Calu3 (cell line): ENCODE results near the gene PPP1R13B. TPM values are rescaled to one million over a fixed set of nuclear protein-coding genes. Genes with fewer than 3 reads are reported as not detected.

Experiments used
- BruUV-seq: library from RNA; stranded (reverse); fragments of 400-500 nt; replicated peaks from 2 replicates; lab custom pipeline; 2021; lab: Mats Ljungman, UMichigan
- CTCF ChIA-PET: fragments of 300-600 bp; sonication (Branson Sonifier 250); formaldehyde crosslinking; loops from one replicate; lab custom pipeline; 2022; ENCODE audit warnings: antibody characterized with exemption; lab: Charles Lee
- DNase-seq: peaks from one replicate; pipeline ENCODE4 v3.0.0; 2022
- H3K27ac Mint-ChIP-seq: one replicate; pipeline ENCODE4 v1.8.0; 2022; ENCODE audit warnings: mixed read lengths; ENCODE audit not compliant: unreplicated experiment
- H3K27me3 Mint-ChIP-seq: one replicate; pipeline ENCODE4 v1.8.0; 2022; ENCODE audit warnings: mixed read lengths; ENCODE audit not compliant: unreplicated experiment
- H3K36me3 Mint-ChIP-seq: one replicate; pipeline ENCODE4 v1.8.0; 2022; ENCODE audit warnings: mild to moderate bottlenecking, moderate library complexity, mixed read lengths; ENCODE audit not compliant: insufficient read depth, unreplicated experiment
- H3K4me1 Mint-ChIP-seq: one replicate; pipeline ENCODE4 v1.8.0; 2022; ENCODE audit warnings: mild to moderate bottlenecking, low read depth, mixed read lengths; ENCODE audit not compliant: unreplicated experiment
- H3K4me3 Mint-ChIP-seq: one replicate; pipeline ENCODE4 v1.8.0; 2022; ENCODE audit warnings: mild to moderate bottlenecking, low read depth, moderate library complexity, mixed read lengths; ENCODE audit not compliant: unreplicated experiment
- H3K9me3 Mint-ChIP-seq: one replicate; pipeline ENCODE4 v1.8.0; 2022; ENCODE audit warnings: low read depth, mixed read lengths; ENCODE audit not compliant: unreplicated experiment
- intact Hi-C: fragments of 100-400 bp; cut with micrococcal nuclease; formaldehyde crosslinking; loops from one replicate; pipeline ENCODE4 v1.10.0; 2022; ENCODE audit not compliant: unreplicated experiment
- total RNA-seq: library from RNA; stranded (reverse); gene quantifications from 2 replicates; pipeline ENCODE4 v1.2.3, GENCODE V29; 2022
- TF ChIP-seq, protein P1 (sequence below): fragments of 200-600 bp; IDR thresholded peaks from one replicate; pipeline ENCODE4 v1.8.0; 2022; ENCODE audit warnings: antibody characterized with exemption; ENCODE audit not compliant: unreplicated experiment

The PPP1R13B gene
- total RNA-seq, 1 experiment from 2014 or later, result 27.7 TPM

DNA sequence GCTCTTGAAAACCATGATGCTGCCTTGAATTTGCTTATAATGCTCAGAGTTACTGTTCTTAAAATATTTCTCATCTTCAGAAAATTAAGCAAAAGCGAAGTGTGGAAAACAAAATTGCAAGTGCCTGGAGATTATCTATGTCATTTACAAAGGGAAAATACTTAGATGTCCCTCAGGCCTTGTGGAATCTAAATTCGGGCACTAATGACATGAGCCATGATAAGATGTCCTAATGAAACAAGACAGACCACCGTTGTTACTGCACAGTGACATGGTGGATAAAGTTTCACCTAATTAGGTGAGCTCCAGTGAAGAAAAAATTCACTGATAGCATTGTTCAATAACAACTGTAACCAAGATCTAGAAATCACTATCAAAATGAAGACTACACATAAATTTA, 30.4 kb downstream of the PPP1R13B start:
- CTCF ChIA-PET, result interaction anchor here (1.4 kb wide), 1 partner anchor 8 kb away, joined by 4 read pairs; no protein-coding TSS in a partner anchor
- Mint-ChIP-seq H3K9me3 (peaks cover 2% of the 10 kb centered on the region), H3K36me3 (no peaks in the 10 kb centered on the region), H3K27ac (no peak overlapping the region), H3K4me3 (no peak overlapping the region), H3K27me3 (no peaks in the 10 kb centered on the region), H3K4me1 (peaks cover 22% of the 10 kb centered on the region)
- TF ChIP-seq, protein P1, sequence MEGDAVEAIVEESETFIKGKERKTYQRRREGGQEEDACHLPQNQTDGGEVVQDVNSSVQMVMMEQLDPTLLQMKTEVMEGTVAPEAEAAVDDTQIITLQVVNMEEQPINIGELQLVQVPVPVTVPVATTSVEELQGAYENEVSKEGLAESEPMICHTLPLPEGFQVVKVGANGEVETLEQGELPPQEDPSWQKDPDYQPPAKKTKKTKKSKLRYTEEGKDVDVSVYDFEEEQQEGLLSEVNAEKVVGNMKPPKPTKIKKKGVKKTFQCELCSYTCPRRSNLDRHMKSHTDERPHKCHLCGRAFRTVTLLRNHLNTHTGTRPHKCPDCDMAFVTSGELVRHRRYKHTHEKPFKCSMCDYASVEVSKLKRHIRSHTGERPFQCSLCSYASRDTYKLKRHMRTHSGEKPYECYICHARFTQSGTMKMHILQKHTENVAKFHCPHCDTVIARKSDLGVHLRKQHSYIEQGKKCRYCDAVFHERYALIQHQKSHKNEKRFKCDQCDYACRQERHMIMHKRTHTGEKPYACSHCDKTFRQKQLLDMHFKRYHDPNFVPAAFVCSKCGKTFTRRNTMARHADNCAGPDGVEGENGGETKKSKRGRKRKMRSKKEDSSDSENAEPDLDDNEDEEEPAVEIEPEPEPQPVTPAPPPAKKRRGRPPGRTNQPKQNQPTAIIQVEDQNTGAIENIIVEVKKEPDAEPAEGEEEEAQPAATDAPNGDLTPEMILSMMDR, result no peak
- DNase-seq, result no peak
- BruUV-seq, result no TSS peak
- intact Hi-C loops, result no loop called here

DNA sequence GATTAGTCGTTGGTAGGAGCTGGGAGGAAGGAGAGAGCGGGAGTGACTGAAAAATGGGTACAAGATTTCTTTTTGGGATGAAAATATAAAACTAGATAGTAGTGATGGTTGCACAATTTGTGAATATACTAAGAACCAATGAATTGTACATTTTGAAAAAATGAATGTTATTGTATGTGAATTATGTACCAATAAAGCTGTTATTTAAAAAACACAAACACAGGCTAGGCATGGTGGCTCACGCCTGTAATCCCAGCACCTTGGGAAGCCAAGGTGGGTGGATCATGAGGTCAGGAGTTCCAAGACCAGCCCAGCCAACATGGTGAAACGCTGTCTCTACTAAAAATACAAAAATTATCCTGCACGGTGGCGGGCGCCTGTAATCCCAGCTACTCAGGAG, 32.1 kb downstream of the PPP1R13B start:
- Mint-ChIP-seq H3K36me3 (no peaks in the 10 kb centered on the region), H3K27me3 (no peaks in the 10 kb centered on the region), H3K4me1 (peaks cover 18% of the 10 kb centered on the region), H3K27ac (no peak overlapping the region), H3K4me3 (no peak overlapping the region), H3K9me3 (peaks cover 2% of the 10 kb centered on the region)
- TF ChIP-seq, protein P1, result no peak
- intact Hi-C loops, result no loop called here
- BruUV-seq, result no TSS peak
- DNase-seq, result no peak
- CTCF ChIA-PET, result no interaction called here

DNA sequence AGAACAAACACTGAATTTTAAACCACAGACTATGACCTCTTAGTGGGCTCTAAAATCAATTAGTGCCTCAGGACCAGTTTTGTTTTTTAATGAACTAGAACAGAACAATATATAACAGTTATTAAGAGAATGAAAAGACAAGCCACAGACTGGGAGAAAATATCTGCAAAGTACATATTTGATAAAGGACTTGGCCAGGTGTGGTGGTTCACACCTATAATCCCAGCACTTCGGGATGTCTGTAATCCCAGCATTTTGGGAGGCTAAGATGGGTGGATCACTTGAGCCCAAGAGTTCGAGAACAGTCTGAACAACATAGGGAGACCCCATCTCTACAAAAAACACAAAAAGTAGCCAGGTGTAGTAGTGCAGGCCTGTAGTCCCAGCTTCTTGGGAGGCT, 36.2 kb downstream of the PPP1R13B start:
- DNase-seq, result no peak
- H3K4me1 Mint-ChIP-seq, result no peaks in the 10 kb centered on the region
- no peaks in the 10 kb centered on the region for H3K27me3 Mint-ChIP-seq
- CTCF ChIA-PET, result interaction anchor here (0.7 kb wide), 2 partner anchors 176 to 239 kb away, joined by 3 to 4 read pairs; no protein-coding TSS in a partner anchor
- H3K36me3 Mint-ChIP-seq, result no peaks in the 10 kb centered on the region
- H3K4me3 Mint-ChIP-seq, result no peak overlapping the region
- intact Hi-C loops, result no loop called here
- H3K9me3 Mint-ChIP-seq, result peaks cover 2% of the 10 kb centered on the region
- TF ChIP-seq, protein P1, result no peak
- H3K27ac Mint-ChIP-seq, result no peak overlapping the region
- no TSS peak for BruUV-seq

DNA sequence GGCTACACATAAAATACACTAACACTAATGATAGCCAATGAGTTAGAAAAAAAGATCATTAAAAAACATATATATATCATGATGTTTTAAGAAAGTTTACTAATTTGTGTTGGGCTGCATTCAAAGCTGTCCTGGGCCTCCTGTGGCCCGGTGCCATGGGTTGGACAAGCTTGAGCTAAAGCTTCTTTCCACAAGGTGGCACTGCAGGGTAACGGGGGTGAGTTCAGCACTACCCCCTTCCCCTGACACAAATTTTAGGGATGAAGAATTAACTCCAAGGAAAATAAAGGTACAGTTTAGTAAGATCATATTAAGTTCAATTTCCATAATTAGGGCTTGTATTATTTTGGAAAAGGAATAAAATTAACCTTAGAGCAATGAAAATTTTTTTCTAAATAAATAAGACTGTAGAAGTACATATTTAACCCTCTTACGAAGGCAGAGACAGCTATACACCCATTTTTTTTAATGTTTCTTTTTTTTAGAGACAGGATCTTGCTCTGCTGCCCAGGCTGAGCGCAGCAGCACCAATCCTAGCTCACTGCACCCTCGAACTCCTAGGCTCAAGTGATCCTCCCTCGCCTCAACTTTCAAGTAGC, 38.9 kb downstream of the PPP1R13B start:
- CTCF ChIA-PET, result interaction anchor here (0.6 to 1.6 kb wide), 15 partner anchors 9 to 269 kb away, joined by 3 to 23 read pairs (median 6); no protein-coding TSS in a partner anchor
- Mint-ChIP-seq H3K4me3 (no peak overlapping the region), H3K36me3 (no peaks in the 10 kb centered on the region), H3K27ac (no peak overlapping the region), H3K4me1 (no peaks in the 10 kb centered on the region), H3K27me3 (no peaks in the 10 kb centered on the region), H3K9me3 (no peaks in the 10 kb centered on the region)
- BruUV-seq, result no TSS peak
- TF ChIP-seq, protein P1, result peak; percentile 72
- intact Hi-C loops, result loop anchor here (1.0 kb wide), 2 partner anchors 102 to 172 kb away; no protein-coding TSS in a partner anchor
- DNase-seq, result peak; percentile 86
